CD4-positive, alpha-beta memory T cell (primary cell): ENCODE measurements around the gene FNBP1. TPM values are rescaled to one million over a fixed set of nuclear protein-coding genes. Genes with fewer than 3 reads are reported as not detected.
"Not testable (repeated sequence)": the region's sequence is repeated elsewhere in the genome, so short reads cannot be mapped to it uniquely, and the experiment has no call there.

ENCODE experiments used
- CTCF ChIA-PET: fragments of 350-600 bp; sonication (Branson Sonifier 250); formaldehyde crosslinking; loops from one replicate; lab custom pipeline; 2021; ENCODE audit warnings: inconsistent platforms; ENCODE audit not compliant: partially characterized antibody; lab: Charles Lee
- POLR2A ChIA-PET: fragments of 350-600 bp; sonication (Branson Sonifier 250); formaldehyde crosslinking; loops from one replicate; lab custom pipeline; 2021; ENCODE audit not compliant: partially characterized antibody; lab: Charles Lee
- DNase-seq, 5 donors: peaks; one replicate each; pipeline versions ENCODE4 v3.0.0 to v3.0.0-alpha.2; 2020 to 2022; ENCODE audit warnings: mixed read lengths in 1 of 5
- H3K27ac ChIP-seq: one replicate; pipeline ENCODE4 v1.7.0; 2013; ENCODE audit warnings: low read depth, low read length
- H3K27me3 ChIP-seq: 2 replicates; pipeline ENCODE4 v1.7.0; 2013; ENCODE audit warnings: mild to moderate bottlenecking, low read length, moderate library complexity; ENCODE audit not compliant: insufficient read depth
- H3K36me3 ChIP-seq: 2 replicates; pipeline ENCODE4 v1.7.0; 2013; ENCODE audit warnings: mild to moderate bottlenecking, low read length, moderate library complexity; ENCODE audit not compliant: insufficient read depth
- H3K4me1 ChIP-seq: 2 replicates; pipeline ENCODE4 v1.7.0; 2013; ENCODE audit warnings: mild to moderate bottlenecking, low read length, moderate library complexity; ENCODE audit not compliant: insufficient read depth
- H3K4me3 ChIP-seq, 2 donors: one replicate each; pipeline ENCODE4 v1.7.0; 2013; ENCODE audit warnings: low read length in 2 of 2, mild to moderate bottlenecking in 1 of 2
- H3K9me3 ChIP-seq, 2 donors: one replicate each; pipeline ENCODE4 v1.7.0; 2013; ENCODE audit warnings: low read length in 2 of 2, control low read depth in 1 of 2; ENCODE audit not compliant: control insufficient read depth in 1 of 2
- H3K27ac Mint-ChIP-seq, 7 donors: one replicate each; pipeline ENCODE4 v1.8.0; 2020 to 2021; ENCODE audit warnings: mixed read lengths in 7 of 7, mild to moderate bottlenecking in 6 of 7, inconsistent platforms in 3 of 7, moderate library complexity in 3 of 7
- H3K27me3 Mint-ChIP-seq, 2 donors: one replicate each; pipeline ENCODE4 v1.8.0; 2020 to 2021; ENCODE audit warnings: mixed read lengths in 2 of 2
- H3K36me3 Mint-ChIP-seq, 2 donors: one replicate each; pipeline ENCODE4 v1.8.0; 2020 to 2021; ENCODE audit warnings: mixed read lengths in 2 of 2, inconsistent platforms in 1 of 2, mild to moderate bottlenecking in 1 of 2
- H3K4me1 Mint-ChIP-seq, 4 donors: one replicate each; pipeline ENCODE4 v1.8.0; 2020 to 2021; ENCODE audit warnings: mixed read lengths in 4 of 4, mild to moderate bottlenecking in 1 of 4
- H3K4me3 Mint-ChIP-seq, 8 donors: one replicate each; pipeline ENCODE4 v1.8.0; 2020 to 2021; ENCODE audit warnings: mixed read lengths in 8 of 8, mild to moderate bottlenecking in 7 of 8, moderate library complexity in 6 of 8, inconsistent platforms in 3 of 8
- H3K9me3 Mint-ChIP-seq, 8 donors: one replicate each; pipeline ENCODE4 v1.8.0; 2020 to 2021; ENCODE audit warnings: mixed read lengths in 8 of 8, mild to moderate bottlenecking in 5 of 8, inconsistent platforms in 3 of 8, moderate library complexity in 1 of 8
- intact Hi-C: fragments of 100-400 bp; cut with micrococcal nuclease; formaldehyde crosslinking; loops from one replicate; pipeline ENCODE4 v1.15.1; 2023
- polyA plus RNA-seq, 2 donors: library from polyadenylated mRNA; unstranded; fragments of 300-500 nt; fragmentation: Illumina TruSeq; gene quantifications; one replicate each; pipeline ENCODE4 v1.2.3, GENCODE V29; 2021
- total RNA-seq, 2 experiments: library from RNA; stranded (reverse); gene quantifications; one replicate each; pipeline ENCODE4 v1.2.3, GENCODE V29; 2021

Gene FNBP1
- total and polyA plus RNA-seq, 4 experiments from 2014 or later = 143 to 202 (median 181) TPM

- Mint-ChIP-seq H3K4me1 (peaks cover 40 to 74% (median 57%) of the 10 kb centered on the region in 4 donors), H3K27ac (peak overlapping the region in 6 of 7 donors; percentile 49 to 90 (median 73))
Measured at GRCh38 chr9:129984589-129984988, 58.4 kb downstream of the FNBP1 start.

GRCh38 chr9:129983891-129984290 is 59.1 kb downstream of the FNBP1 start:
- H3K4me1 ChIP-seq = peaks cover 58% of the 10 kb centered on the region
- no peak overlapping the region for H3K27ac ChIP-seq
- Mint-ChIP-seq H3K27me3 (no peaks in the 10 kb centered on the region), H3K4me3 (peak overlapping the region in 1 of 8 donors; percentile 35), H3K27ac (peak overlapping the region; percentile 46 to 78 (median 69)), H3K4me1 (peaks cover 38 to 74% (median 55%) of the 10 kb centered on the region in 4 donors), H3K9me3 (peaks cover 0 to 1% (median 0%) of the 10 kb centered on the region in 8 donors), H3K36me3 (peaks cover 17 to 40% of the 10 kb centered on the region in 2 donors)
- H3K27me3 ChIP-seq = no peaks in the 10 kb centered on the region
- DNase-seq = no peak
- H3K36me3 ChIP-seq = no peaks in the 10 kb centered on the region
- intact Hi-C loops = no loop called here
- POLR2A ChIA-PET = interaction anchor here (1.5 kb wide), 1 partner anchor 56 kb away, joined by 3 read pairs; no protein-coding TSS in a partner anchor
- no peak overlapping the region for H3K4me3 ChIP-seq
- H3K9me3 ChIP-seq = no peaks in the 10 kb centered on the region
- CTCF ChIA-PET = no interaction called here

More at GRCh38 chr9:129984589-129984988, 58.4 kb downstream of the FNBP1 start:
- peaks cover 65% of the 10 kb centered on the region for H3K4me1 ChIP-seq
- H3K9me3 Mint-ChIP-seq, H3K36me3 ChIP-seq, CTCF ChIA-PET, H3K4me3 ChIP-seq, H3K27me3 ChIP-seq, DNase-seq, H3K9me3 ChIP-seq, H3K27ac ChIP-seq, intact Hi-C loops, H3K27me3 Mint-ChIP-seq: not testable (repeated sequence)
- POLR2A ChIA-PET = interaction anchor here (1.5 kb wide), 1 partner anchor 56 kb away, joined by 3 read pairs; no protein-coding TSS in a partner anchor
- H3K4me3 Mint-ChIP-seq = peak overlapping the region in 5 of 8 donors; percentile 34 to 46 (median 39)
- H3K36me3 Mint-ChIP-seq = peaks cover 12 to 40% of the 10 kb centered on the region in 2 donors

- ChIA-PET POLR2A (no interaction called here), CTCF (no interaction called here)
- peaks cover 34 to 65% (median 44%) of the 10 kb centered on the region in 4 donors for H3K4me1 Mint-ChIP-seq
- no peak overlapping the region for H3K4me3 ChIP-seq
- H3K4me3 Mint-ChIP-seq = peak overlapping the region in 1 of 8 donors; percentile 2
- peaks cover 32 to 53% of the 10 kb centered on the region in 2 donors for H3K36me3 Mint-ChIP-seq
- H3K9me3 Mint-ChIP-seq = no peaks in the 10 kb centered on the region
- no peaks in the 10 kb centered on the region for H3K27me3 Mint-ChIP-seq
- H3K27ac Mint-ChIP-seq = peak overlapping the region in 6 of 7 donors; percentile 36 to 86 (median 57)
- DNase-seq = no peak
- H3K36me3 ChIP-seq = peaks cover 24% of the 10 kb centered on the region
- intact Hi-C loops = no loop called here
- no peaks in the 10 kb centered on the region for H3K9me3 ChIP-seq
- H3K4me1 ChIP-seq = peaks cover 35% of the 10 kb centered on the region
- H3K27ac ChIP-seq = no peak overlapping the region
- H3K27me3 ChIP-seq = no peaks in the 10 kb centered on the region
Measured at GRCh38 chr9:129981180-129981907, 61.6 kb downstream of the FNBP1 start.

GRCh38 chr9:129980224-129980623 is 62.8 kb downstream of the FNBP1 start:
- H3K9me3 Mint-ChIP-seq, H3K4me3 ChIP-seq, H3K27me3 ChIP-seq, H3K9me3 ChIP-seq, H3K4me3 Mint-ChIP-seq, H3K27me3 Mint-ChIP-seq, H3K27ac ChIP-seq, intact Hi-C loops, DNase-seq: not testable (repeated sequence)
- ChIA-PET CTCF (interaction anchor here (0.6 to 1.3 kb wide), 3 partner anchors 13 to 58 kb away, joined by 3 to 10 read pairs (median 3); no protein-coding TSS in a partner anchor), POLR2A (interaction anchor here (1.2 kb wide), 1 partner anchor 95 kb away, joined by 3 read pairs; no protein-coding TSS in a partner anchor)
- Histone ChIP-seq H3K36me3 (peaks cover 28% of the 10 kb centered on the region), H3K4me1 (peaks cover 30% of the 10 kb centered on the region)
- peaks cover 32 to 56% of the 10 kb centered on the region in 2 donors for H3K36me3 Mint-ChIP-seq
- H3K4me1 Mint-ChIP-seq = peaks cover 31 to 60% (median 39%) of the 10 kb centered on the region in 4 donors
- H3K27ac Mint-ChIP-seq = peak overlapping the region in 4 of 7 donors; percentile 18 to 86 (median 64)

- Histone ChIP-seq H3K36me3 (peaks cover 32% of the 10 kb centered on the region), H3K9me3 (no peaks in the 10 kb centered on the region), H3K27me3 (no peaks in the 10 kb centered on the region), H3K4me1 (peaks cover 24% of the 10 kb centered on the region), H3K27ac (no peak overlapping the region), H3K4me3 (no peak overlapping the region)
- H3K36me3 Mint-ChIP-seq = peaks cover 34 to 57% of the 10 kb centered on the region in 2 donors
- intact Hi-C loops = no loop called here
- H3K9me3 Mint-ChIP-seq = no peaks in the 10 kb centered on the region
- ChIA-PET CTCF (interaction anchor here (0.6 to 1.3 kb wide), 3 partner anchors 13 to 105 kb away, joined by 3 to 10 read pairs (median 4); no protein-coding TSS in a partner anchor), POLR2A (interaction anchor here (1.2 kb wide), 1 partner anchor 94 kb away, joined by 3 read pairs; no protein-coding TSS in a partner anchor)
- peaks cover 25 to 51% (median 30%) of the 10 kb centered on the region in 4 donors for H3K4me1 Mint-ChIP-seq
- no peak for DNase-seq
- peak overlapping the region in 6 of 7 donors; percentile 18 to 70 (median 44) for H3K27ac Mint-ChIP-seq
- H3K4me3 Mint-ChIP-seq = no peak overlapping the region
- no peaks in the 10 kb centered on the region for H3K27me3 Mint-ChIP-seq
Measured at GRCh38 chr9:129979071-129979745, 63.8 kb downstream of the FNBP1 start.

GRCh38 chr9:129972816-129973215 is 70.2 kb downstream of the FNBP1 start:
- ChIA-PET CTCF (interaction anchor here (0.8 to 1.5 kb wide), 4 partner anchors 9 to 78 kb away, joined by 3 to 6 read pairs (median 4); no protein-coding TSS in a partner anchor), POLR2A (interaction anchor here (0.6 to 4.8 kb wide), 4 partner anchors 9 to 117 kb away, joined by 3 to 28 read pairs (median 4); no protein-coding TSS in a partner anchor)
- Mint-ChIP-seq H3K4me1 (peaks cover 14 to 27% (median 19%) of the 10 kb centered on the region in 4 donors), H3K27ac (peak overlapping the region in 5 of 7 donors; percentile 15 to 83 (median 32)), H3K4me3 (peak overlapping the region in 1 of 8 donors; percentile 26), H3K27me3 (no peaks in the 10 kb centered on the region), H3K9me3 (no peaks in the 10 kb centered on the region), H3K36me3 (peaks cover 46 to 66% of the 10 kb centered on the region in 2 donors)
- Histone ChIP-seq H3K27me3 (no peaks in the 10 kb centered on the region), H3K27ac (no peak overlapping the region), H3K4me3 (no peak overlapping the region), H3K36me3 (peaks cover 43% of the 10 kb centered on the region), H3K4me1 (peaks cover 18% of the 10 kb centered on the region), H3K9me3 (no peaks in the 10 kb centered on the region)
- DNase-seq = no peak
- intact Hi-C loops = no loop called here
